ENCODE results near the gene SLC35E3.
"Not testable (repeated sequence)": the region's sequence is repeated elsewhere in the genome, so short reads cannot be mapped to it uniquely, and the experiment has no call there.

SLC35E3 gene

DNA sequence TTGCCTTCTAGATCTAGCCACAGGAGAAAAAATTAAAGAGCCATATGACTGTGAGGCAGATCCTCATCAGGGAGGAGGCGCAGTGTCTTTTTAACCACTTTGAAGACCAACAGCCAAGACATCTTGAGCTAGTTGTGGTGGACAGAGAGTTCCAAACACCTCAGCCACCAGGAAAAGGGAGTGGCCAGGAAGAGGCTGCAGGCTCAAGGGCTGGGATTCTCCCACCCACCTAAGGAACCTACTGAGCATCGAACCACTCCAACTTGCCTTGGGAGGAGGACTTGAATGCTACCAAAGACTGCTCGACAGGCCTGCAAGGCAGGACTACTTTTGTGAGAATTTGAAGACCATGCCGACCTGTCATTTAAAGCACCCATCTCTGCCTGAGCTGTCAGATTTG, 47.5 kb downstream of the SLC35E3 start:
- Histone ChIP-seq H3K9me3 (no peaks in the 10 kb centered on the region), H3K4me1 (no peaks in the 10 kb centered on the region), H3K36me3 (replicated peaks) (no peaks in the 10 kb centered on the region), H3K27me3 (ENCODE audit: low read depth) (no peaks in the 10 kb centered on the region), H3K4me3 (no peak overlapping the region)
- in situ Hi-C loops (cut with MboI; ENCODE audit: low sequenced_read_pairs) = no loop called here
- no peak for DNase-seq (ENCODE audit: low spot score in 2 of 2)

DNA sequence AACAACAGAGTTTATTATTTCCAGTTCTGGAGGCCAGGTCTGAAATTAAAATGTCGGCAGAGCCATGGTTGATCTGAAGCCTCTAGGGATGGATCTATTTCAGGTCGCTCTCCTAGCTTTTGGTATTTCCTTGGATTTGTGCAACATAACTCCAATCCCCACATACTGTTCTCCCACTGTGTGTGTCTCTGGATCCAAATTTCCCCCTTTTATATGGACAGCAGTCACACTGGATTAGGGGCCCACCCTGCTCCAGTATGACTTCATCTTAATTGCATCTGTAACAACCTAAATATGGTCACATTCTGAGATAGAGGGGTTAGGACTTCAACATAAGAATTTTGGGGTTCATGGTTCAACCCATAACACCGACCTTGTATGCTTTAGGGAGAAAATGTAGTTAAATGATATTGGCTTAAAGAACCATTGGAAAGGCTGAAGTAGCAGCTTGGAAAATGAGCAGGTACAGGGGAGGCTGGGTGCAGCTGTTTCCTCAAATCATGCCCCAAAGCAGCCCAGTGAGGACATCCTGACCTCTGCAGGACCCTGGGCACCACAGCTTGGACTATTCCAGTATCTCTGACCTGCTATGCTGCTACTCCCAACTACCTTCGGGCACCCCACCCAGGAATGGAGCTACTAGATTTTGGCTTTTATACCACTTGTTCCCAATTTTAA, 48.1 kb downstream of the SLC35E3 start:
- no peaks in the 10 kb centered on the region for H3K4me1 ChIP-seq
- no peak overlapping the region for H3K4me3 ChIP-seq
- no peak for DNase-seq (ENCODE audit: low spot score in 2 of 2)
- no peaks in the 10 kb centered on the region for H3K27me3 ChIP-seq (ENCODE audit: low read depth)
- no peaks in the 10 kb centered on the region for H3K36me3 ChIP-seq (replicated peaks)
- in situ Hi-C loops (cut with MboI; ENCODE audit: low sequenced_read_pairs) = no loop called here
- no peaks in the 10 kb centered on the region for H3K9me3 ChIP-seq

DNA sequence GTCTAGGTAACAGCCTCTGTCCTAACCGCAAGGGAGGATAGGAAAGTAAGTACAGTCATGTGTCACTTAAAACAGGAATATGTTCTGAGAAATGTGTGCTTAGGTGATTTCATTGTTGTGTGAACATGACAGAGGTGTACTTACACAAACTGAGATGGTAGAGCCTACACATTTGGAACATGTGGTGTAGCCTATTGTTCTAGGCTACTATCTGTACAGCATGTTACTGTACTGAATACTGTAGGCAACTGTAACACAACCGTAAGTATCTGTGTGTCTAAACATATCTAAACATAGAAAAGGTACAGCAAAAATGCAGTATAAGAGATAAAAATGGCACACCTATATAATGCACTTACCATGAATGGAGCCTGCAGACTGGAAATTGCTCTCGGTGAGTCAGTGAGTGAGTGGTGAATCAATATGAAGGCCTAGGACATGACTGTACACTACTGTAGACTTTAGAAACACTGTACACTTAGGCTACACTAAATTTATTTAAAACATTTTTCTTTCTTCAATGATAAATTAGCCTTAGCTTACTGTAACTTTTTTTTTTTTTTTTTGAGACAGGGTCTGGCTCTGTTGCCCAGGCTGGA, 48.8 kb downstream of the SLC35E3 start:
- Histone ChIP-seq H3K9me3 (no peaks in the 10 kb centered on the region), H3K4me1 (no peaks in the 10 kb centered on the region), H3K4me3 (no peak overlapping the region), H3K36me3 (replicated peaks) (no peaks in the 10 kb centered on the region), H3K27me3 (ENCODE audit: low read depth) (no peaks in the 10 kb centered on the region)
- DNase-seq (ENCODE audit: low spot score in 2 of 2) = no peak
- in situ Hi-C loops (cut with MboI; ENCODE audit: low sequenced_read_pairs) = no loop called here

DNA sequence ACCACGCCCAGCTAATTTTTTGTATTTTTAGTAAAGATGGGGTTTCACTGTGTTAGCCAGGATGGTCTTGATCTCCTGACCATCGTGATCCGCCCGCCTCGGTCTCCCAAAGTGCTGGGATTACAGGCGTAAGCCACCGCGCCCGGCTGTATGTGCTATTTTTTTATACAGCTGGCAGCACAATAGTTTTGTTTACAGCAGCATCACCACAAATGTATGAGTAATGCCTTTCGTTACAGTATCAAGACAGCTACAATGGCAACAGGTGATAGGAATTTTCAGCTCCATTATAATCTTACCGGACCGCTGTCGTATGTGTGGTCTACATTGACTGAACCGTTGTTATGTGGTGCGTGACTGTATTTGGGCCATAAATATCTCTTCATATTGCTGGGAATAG, 50.4 kb downstream of the SLC35E3 start:
- no peak for DNase-seq (ENCODE audit: low spot score in 2 of 2)
- in situ Hi-C loops (cut with MboI; ENCODE audit: low sequenced_read_pairs) = no loop called here
- no peaks in the 10 kb centered on the region for H3K4me1 ChIP-seq
- H3K9me3 ChIP-seq = no peaks in the 10 kb centered on the region
- H3K27me3 ChIP-seq (ENCODE audit: low read depth) = no peaks in the 10 kb centered on the region
- no peaks in the 10 kb centered on the region for H3K36me3 ChIP-seq (replicated peaks)
- H3K4me3 ChIP-seq = no peak overlapping the region

DNA sequence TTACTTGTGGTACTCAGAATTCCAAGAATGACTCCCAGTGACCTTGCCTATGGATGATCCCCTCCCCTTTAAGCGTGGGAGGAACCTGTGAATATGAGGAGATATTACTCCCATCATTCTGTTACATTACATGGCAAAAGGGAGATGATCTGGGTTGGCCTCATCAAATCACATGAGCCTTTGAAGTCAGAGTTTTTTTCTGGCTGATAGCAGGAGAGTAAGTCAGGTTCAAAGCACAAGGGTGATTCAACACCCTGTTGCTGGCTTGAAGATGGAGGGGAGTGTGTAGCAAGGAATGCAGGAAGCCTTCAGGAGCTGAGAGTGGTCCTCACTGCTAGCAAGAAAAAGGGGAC, 52.9 kb downstream of the SLC35E3 start:
- H3K4me1 ChIP-seq = 0 out of 2 replicates have a peak, but pooled peaks cover 3% of the 10 kb centered on the region
- H3K36me3 ChIP-seq (replicated peaks) = no peaks in the 10 kb centered on the region
- in situ Hi-C loops (cut with MboI; ENCODE audit: low sequenced_read_pairs) = no loop called here
- no peaks in the 10 kb centered on the region for H3K9me3 ChIP-seq
- H3K27me3 ChIP-seq (ENCODE audit: low read depth) = no peaks in the 10 kb centered on the region
- H3K4me3 ChIP-seq = no peak overlapping the region
- no peak for DNase-seq (ENCODE audit: low spot score in 2 of 2)

DNA sequence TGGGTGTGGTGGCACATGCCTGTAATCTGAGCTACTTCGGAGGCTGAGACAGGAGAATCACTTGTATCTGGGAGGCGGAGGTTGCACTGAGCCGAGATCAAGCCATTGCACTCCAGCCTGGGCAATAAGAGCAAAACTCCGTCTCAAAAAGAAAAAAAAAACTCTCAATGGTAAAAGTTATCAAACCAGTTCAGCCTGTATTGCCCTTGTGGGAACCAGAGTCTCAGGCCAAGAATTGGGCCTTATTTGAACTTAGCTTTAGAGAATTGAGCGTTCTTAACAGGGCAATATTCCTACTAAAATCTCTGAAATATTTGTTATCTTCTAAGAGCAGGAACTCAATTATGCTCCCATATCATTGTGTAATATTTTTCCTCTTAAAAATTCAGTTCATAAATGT, 54.3 kb downstream of the SLC35E3 start:
- no peaks in the 10 kb centered on the region for H3K36me3 ChIP-seq (replicated peaks)
- in situ Hi-C loops (cut with MboI; ENCODE audit: low sequenced_read_pairs) = no loop called here
- no peaks in the 10 kb centered on the region for H3K27me3 ChIP-seq (ENCODE audit: low read depth)
- 0 out of 2 replicates have a peak, but pooled peaks cover 3% of the 10 kb centered on the region for H3K4me1 ChIP-seq
- no peaks in the 10 kb centered on the region for H3K9me3 ChIP-seq
- no peak for DNase-seq (ENCODE audit: low spot score in 2 of 2)
- no peak overlapping the region for H3K4me3 ChIP-seq

DNA sequence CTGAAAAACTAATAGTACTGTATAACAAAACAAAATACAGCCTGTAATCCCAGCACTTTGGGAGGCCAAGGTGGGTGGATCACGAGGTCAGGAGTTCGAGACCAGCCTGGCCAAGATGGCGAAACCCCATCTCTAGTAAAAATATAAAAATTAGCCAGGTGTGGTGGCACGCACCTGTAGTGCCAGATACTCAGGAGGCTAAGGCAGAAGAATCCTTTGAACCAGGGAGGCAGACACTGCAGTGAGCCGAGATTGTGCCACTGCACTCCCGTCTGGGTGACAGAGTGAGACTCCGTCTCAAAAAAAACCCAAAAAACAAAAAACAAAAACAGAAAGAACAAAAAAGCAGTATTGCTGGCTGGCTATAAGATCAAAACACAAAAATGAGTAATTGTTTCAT, 55.1 kb downstream of the SLC35E3 start:
- H3K36me3 ChIP-seq (replicated peaks); H3K4me1 ChIP-seq; in situ Hi-C loops (cut with MboI; ENCODE audit: low sequenced_read_pairs); H3K27me3 ChIP-seq (ENCODE audit: low read depth); DNase-seq (ENCODE audit: low spot score in 2 of 2); H3K4me3 ChIP-seq; H3K9me3 ChIP-seq: not testable (repeated sequence)

DNA sequence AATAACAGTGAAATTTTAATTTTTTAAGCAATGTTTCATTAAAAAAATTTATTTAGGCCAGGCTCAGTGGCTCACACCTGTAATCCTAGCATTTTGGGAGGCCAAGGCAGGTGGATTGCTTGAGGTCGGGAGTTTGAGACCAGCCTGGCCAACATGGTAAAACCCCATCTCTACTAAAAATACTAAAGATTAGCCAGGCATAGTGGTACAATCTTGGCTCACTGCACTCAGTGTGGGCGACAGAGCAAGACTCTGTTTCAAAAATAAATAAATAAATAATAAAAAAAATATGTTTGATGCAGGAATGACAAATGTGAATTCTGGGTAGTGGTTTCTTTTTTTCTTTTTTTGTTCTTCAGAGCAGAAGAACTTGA, 56.4 kb downstream of the SLC35E3 start:
- in situ Hi-C loops (cut with MboI; ENCODE audit: low sequenced_read_pairs); H3K36me3 ChIP-seq (replicated peaks); H3K4me3 ChIP-seq: not testable (repeated sequence)

DNA sequence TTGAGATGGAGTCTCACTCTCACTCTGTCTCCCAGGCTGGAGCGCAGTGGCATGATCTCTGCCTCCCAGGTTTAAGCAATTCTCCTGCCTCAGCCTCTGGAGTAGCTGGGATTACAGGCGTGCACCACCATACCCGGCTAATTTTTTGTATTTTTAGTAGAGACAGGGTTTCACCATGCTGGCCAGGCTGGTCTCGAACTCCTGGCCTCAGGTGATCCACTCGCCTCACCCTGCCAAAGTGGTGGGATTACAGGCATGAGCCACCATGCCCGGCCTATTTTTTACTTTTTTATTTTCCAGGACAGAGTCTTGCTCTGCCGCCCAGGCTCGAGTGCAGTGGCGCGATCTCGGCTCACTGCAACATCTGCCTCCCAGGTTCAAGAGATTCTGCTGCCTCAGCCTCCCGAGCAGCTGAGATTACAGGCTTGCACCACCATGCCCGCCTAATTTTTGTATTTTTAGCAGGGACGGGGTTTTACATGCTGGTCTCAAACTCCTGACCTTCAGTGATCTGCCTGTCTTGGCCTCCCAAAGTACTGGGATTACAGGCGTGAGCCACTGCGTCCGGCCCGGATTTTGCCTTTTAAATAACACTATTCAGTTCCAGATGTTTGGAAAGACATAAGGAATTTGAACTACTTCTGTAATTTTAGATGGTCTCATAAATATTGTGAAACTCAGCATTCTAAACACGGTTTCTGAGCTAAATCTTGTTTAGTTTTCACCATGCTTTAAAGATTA, 57.1 kb downstream of the SLC35E3 start:
- H3K27me3 ChIP-seq (ENCODE audit: low read depth); H3K9me3 ChIP-seq; DNase-seq (ENCODE audit: low spot score in 2 of 2); in situ Hi-C loops (cut with MboI; ENCODE audit: low sequenced_read_pairs); H3K4me1 ChIP-seq; H3K4me3 ChIP-seq; H3K36me3 ChIP-seq (replicated peaks): not testable (repeated sequence)

More for the DNA sequence above, 56.4 kb downstream of the SLC35E3 start:
- not testable (repeated sequence) for H3K27me3 ChIP-seq (ENCODE audit: low read depth); H3K4me1 ChIP-seq; H3K9me3 ChIP-seq; DNase-seq (ENCODE audit: low spot score in 2 of 2)

DNA sequence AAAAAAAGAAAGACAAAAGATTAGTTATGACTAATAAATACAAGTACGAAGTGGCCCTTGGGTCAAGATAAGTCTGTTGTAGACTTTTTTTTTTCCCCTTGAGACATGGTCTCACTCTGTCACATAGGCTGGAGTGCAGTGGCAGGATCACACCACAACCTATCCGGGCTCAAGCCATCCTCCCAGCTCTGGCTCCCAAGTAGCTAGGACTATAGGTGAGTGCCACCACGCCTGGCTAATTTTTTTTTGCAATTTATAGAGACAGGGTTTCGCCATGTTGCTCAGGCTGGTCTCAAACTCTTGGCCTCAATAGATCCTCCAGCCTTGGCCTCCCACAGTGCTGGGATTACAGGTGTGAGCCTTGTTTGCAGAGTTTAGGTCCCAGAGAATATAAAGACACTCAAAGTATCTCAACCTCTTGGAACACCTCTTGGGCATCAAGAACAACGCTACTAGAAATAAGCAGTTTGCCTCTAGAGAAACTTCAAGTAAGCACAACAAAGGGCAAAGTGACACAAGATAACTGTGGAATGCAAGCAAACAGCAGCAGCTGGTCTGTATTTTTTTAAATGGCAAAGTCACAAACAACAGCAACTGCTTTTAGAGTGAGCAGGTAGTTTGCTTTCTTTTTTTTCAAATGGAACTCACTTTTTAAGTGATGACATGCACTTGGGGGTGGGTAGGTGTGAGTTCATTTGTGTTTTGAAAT, 58.1 kb downstream of the SLC35E3 start:
- Histone ChIP-seq H3K4me1 (peaks cover 6% of the 10 kb centered on the region; the same call in 1 of the 2 replicates), H3K27me3 (ENCODE audit: low read depth) (no peaks in the 10 kb centered on the region), H3K36me3 (replicated peaks) (peaks cover under 1% of the 10 kb centered on the region), H3K9me3 (no peaks in the 10 kb centered on the region), H3K4me3 (no peak overlapping the region)
- no peak for DNase-seq (ENCODE audit: low spot score in 2 of 2)
- in situ Hi-C loops (cut with MboI; ENCODE audit: low sequenced_read_pairs) = no loop called here

DNA sequence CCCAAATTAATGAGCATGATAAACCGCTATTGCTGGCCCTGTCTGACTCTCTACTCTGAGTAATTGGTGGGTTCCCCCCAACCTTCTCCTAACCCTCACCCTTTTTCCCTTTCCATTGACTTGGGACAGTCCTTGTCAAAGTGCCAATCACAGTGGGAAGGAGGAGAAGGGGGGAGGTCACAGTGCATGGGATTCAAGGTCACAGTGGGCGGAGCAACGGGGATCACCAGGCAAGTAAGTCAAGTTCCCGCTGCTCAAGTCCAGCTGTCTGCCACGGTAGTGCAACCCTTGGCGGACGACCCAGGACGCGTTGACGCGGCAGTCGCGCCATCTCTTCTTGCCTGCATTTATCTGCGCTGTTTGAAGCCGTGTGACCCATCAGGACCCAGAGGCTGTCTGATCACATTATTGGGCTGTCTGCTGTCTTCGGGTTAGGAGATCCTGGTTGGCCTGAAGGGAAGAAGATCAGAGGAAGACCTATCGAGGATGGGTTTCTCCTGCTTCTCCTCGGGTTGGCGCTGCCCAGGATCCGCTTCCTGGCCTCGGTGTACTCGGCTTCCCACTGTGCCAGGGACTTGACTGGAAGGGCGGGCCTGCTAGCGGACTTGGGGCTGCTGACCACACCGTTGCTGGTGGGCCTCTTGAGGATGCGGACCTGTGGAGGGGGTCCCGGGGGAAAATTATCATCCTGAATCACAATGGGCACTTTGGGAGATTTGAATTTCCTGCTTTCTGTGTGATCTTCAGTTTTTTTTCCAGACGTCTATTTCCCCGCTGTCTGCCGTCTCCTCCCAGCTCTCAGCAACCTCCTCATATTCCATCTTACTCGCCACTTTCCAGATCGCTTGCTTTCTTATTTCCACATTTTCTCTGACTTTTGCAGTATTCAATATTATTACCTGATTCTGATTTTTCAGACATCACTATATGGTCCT, 58.9 kb downstream of the SLC35E3 start:
- Histone ChIP-seq H3K9me3 (no peaks in the 10 kb centered on the region), H3K4me1 (peaks cover 6% of the 10 kb centered on the region; the same call in 1 of the 2 replicates), H3K4me3 (no peak overlapping the region), H3K27me3 (ENCODE audit: low read depth) (no peaks in the 10 kb centered on the region), H3K36me3 (replicated peaks) (peaks cover 9% of the 10 kb centered on the region)
- DNase-seq (ENCODE audit: low spot score in 2 of 2) = no peak
- in situ Hi-C loops (cut with MboI; ENCODE audit: low sequenced_read_pairs) = no loop called here

DNA sequence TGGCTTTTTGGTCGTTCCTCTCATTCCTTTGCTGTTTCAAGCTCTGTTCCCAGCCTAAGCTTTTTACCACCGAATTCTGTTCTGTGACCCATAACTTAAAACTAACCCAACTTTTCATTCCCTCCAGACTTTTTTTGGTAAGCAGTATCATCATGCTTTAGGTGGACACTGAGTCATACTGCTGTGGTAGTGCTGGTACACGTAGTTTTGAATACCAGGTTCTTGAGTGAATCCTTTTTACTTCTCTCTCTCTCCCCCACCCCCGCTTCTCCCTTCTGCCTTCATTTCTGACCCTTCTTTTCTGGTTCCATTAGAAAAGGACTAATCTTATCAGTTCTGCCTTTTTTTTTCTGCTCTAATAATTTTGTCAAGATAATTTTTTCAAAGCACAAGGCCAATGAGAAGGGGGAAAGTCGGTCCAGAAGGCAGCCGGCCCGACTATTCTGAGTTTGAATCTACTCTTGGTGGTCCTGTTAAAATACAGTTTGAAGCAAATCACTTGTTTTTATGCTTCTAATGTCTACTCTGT, 59.7 kb downstream of the SLC35E3 start:
- H3K36me3 ChIP-seq (replicated peaks) = peaks cover 11% of the 10 kb centered on the region
- H3K4me1 ChIP-seq = peaks cover 6% of the 10 kb centered on the region; the same call in 1 of the 2 replicates
- H3K27me3 ChIP-seq (ENCODE audit: low read depth) = no peaks in the 10 kb centered on the region
- no peak for DNase-seq (ENCODE audit: low spot score in 2 of 2)
- H3K4me3 ChIP-seq = no peak overlapping the region
- in situ Hi-C loops (cut with MboI; ENCODE audit: low sequenced_read_pairs) = no loop called here
- H3K9me3 ChIP-seq = no peaks in the 10 kb centered on the region
